AG20443 (cell line): ENCODE data around the gene USP47.

Experiments used
- DNase-seq: peaks from one replicate; pipeline ENCODE4 v3.0.0; 2012; ENCODE audit warnings: low spot score, mixed read lengths

USP47 gene

DNA sequence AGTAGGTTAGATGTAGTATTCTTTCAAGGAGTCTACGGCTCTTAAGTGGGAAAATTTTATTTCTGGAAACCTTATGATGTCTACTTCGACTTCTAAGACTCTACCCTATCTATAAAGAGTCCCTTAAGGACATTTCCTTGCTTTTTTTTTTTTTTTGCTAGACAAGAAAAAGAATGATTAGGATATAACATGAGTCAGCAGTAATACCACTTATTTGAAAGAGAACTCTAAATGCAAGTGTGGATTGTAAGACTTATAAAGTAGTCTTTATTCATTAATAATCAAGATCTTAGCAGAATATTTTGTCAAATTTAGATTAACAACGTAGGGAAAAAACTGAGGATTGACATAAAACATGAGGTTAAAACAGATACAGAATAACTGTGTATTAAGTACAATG, 95.7 kb downstream of the USP47 start:
- no peak for DNase-seq

DNA sequence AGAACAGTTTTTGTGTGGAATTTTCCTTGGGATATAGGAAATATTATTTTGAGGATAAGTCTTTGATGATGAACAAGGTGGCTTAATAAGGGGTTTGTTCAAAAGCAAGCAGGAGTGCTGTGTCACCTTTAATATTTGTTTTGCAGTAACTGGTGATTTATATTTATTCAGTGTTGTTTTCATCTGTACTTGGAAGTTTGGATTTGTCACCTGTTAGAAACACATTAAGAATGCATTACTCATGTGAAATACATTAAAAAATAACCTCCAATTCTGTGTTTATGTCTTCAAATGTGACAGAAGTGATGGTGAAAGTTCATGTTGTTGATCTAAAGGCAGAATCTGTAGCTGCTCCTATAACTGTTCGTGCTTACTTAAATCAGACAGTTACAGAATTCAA, 96.2 kb downstream of the USP47 start:
- DNase-seq = no peak

DNA sequence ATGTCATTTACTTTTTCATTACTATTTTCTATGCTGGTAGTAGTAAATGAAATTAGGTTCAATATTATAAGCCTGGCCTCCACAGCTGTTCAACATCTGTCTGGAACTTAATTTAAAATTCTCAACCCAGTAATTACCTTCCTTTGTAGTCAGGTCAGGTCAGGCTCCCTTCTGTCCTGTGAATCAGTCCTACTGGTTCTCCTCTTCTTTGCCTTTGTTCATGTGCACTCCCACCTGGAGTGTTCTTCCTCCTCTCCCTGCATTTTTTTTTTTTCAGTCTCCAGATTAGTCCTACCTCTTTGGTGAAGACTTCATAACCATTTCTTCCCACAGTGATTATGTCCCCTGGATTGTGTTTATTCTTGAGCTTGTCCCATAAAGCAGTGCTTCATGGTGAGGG, 98.8 kb downstream of the USP47 start:
- DNase-seq = no peak

DNA sequence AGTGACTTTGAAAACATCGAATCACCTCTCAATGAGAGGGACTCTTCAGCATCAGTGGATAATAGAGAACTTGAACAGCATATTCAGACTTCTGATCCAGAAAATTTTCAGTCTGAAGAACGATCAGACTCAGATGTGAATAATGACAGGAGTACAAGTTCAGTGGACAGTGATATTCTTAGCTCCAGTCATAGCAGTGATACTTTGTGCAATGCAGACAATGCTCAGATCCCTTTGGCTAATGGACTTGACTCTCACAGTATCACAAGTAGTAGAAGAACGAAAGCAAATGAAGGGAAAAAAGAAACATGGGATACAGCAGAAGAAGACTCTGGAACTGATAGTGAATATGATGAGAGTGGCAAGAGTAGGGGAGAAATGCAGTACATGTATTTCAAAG, 100.9 kb downstream of the USP47 start:
- no peak for DNase-seq

DNA sequence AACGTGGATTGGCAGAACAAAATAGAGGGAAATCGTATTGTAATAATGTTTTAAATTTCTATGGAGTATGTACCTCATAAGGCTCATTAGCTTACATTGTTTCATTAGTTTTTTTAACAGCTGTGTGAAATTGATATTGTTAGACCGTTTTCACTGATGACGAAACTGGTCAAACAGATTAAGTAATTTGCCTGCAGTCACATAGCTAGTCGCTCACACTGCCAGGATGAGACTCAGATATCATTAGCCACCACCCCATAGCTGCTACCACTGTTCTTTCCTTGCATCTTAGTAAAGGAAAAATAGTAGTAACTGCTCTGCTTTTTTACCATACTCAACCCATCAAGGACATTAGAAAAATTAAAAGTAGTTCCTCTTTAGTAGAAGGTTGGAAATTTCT, 102.7 kb downstream of the USP47 start:
- DNase-seq = no peak

GRCh38 chr11:11946180-11946579, 104.4 kb downstream of the USP47 start:
- DNase-seq = peak; percentile 76

- DNase-seq = no peak
Measured at GRCh38 chr11:11946878-11947277, 105.1 kb downstream of the USP47 start.

- no peak for DNase-seq
Measured at GRCh38 chr11:11947825-11948224, 106.1 kb downstream of the USP47 start.

DNA sequence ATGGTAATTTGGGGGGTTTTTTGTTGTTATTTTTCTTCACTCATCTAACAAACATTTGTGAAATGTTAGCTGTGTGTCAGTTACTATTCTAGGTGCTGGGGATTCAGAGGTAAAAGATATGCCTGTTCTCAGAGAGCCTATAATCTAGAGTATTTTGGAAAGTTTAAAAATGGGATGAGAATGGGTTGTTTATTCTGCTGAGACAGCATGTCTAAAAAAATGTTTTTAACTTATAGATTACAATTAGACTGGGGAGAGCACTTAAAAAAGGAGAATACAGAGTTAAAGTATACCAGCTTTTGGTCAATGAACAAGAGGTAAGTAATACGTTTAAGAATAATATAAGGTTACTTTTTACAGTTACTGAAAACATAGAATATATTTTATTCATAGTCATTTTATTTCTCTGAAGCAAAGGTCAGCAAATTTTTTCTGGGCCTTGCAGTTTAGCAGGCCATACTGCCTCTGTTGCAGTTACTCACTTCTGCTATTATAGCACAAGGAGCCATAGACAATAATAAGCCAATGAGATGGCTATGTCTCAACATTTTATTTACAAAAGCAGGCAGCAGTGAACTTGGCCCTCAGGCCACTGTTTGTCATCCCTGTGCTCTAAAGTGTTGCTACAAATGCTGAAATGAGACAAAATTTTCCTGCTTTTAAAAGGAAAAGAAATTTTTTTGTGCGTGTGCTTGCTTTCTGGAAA, 106.6 kb downstream of the USP47 start:
- no peak for DNase-seq

DNA sequence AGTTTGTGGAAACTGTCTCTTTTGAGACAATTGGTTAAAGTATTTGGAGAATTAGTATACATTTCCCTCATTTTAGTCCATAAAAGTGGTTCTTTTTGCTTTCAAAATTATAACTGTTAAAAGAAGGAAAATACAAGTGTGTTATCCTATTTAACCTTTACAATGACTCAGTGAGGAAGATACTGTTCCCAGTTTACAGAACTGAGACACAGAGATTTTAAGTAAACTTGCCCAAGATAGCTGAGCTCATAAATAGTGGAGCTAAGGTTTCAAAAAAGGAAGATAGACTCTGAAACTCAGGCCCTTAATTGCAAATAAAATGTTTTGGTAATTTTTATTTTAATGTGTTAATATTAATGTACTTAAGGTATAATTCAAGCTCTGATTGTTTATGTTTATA, 107.7 kb downstream of the USP47 start:
- DNase-seq = no peak

GRCh38 chr11:11952036-11952435, 110.3 kb downstream of the USP47 start:
- no peak for DNase-seq

DNA sequence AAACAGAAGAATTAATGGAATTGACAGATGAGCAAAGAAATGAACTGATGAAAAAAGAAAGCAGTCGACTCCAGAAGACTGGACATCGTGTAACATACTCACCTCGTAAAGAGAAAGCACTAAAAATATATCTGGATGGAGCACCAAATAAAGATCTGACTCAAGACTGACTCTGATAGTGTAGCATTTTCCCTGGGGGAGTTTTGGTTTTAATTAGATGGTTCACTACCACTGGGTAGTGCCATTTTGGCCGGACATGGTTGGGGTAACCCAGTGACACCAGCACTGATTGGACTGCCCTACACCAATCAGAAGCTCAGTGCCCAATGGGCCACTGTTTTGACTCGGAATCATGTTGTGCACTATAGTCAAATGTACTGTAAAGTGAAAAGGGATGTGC, 114.2 kb downstream of the USP47 start:
- no peak for DNase-seq

GRCh38 chr11:11958403-11959231, 116.8 kb downstream of the USP47 start:
- no peak for DNase-seq

GRCh38 chr11:11959601-11960000, 117.8 kb downstream of the USP47 start:
- no peak for DNase-seq

DNA sequence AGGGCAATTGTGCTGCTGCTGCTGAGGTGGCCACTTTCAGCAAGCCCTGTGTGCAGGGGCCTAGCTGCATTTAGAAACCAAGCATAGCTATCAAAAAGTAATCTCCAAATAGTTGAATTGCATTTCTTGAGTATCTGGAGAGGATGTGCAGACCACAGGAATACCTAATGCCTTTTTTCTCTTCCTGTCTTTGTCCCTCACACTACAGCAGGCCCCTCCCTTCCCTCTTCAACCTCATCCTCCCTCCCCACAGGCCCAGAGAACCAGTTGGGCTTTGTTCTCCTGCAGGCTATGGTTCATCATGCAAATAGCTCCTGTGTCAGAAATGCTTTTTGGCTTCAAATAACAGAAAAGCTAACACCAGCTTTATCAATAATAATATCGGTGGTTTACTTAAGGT, 118.9 kb downstream of the USP47 start:
- no peak for DNase-seq

DNA sequence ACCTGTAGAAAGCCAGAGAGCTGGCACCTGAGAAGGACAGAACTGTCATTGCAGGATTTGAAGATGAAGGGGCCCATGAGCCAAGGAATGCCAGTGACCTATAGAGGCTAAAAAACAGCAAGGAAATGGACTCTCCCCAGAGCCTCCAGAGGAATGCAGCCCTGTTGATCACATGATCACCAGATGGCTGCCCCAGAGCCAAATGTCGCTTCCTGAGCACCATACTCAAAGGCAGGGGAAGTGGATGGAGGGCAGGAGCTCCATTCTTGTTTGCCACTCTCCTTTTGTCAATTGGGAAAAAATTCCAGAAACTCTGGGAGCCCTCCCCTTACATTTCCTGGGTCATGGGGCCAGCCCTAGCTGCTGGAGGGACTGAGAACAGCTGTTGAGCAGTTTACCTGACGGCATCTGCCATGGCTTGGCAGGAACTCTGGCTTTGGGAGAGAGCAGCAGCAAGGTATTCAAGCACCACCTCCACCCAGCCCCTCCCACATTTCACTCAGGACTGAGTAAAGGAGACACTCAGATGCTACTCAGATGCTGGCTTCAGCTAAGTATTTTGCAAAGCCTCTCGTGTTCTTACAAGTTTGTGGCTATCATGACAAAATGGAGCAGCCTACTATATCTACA, 119.7 kb downstream of the USP47 start:
- no peak for DNase-seq

GRCh38 chr11:11963067-11963466, 121.3 kb downstream of the USP47 start:
- no peak for DNase-seq

DNA sequence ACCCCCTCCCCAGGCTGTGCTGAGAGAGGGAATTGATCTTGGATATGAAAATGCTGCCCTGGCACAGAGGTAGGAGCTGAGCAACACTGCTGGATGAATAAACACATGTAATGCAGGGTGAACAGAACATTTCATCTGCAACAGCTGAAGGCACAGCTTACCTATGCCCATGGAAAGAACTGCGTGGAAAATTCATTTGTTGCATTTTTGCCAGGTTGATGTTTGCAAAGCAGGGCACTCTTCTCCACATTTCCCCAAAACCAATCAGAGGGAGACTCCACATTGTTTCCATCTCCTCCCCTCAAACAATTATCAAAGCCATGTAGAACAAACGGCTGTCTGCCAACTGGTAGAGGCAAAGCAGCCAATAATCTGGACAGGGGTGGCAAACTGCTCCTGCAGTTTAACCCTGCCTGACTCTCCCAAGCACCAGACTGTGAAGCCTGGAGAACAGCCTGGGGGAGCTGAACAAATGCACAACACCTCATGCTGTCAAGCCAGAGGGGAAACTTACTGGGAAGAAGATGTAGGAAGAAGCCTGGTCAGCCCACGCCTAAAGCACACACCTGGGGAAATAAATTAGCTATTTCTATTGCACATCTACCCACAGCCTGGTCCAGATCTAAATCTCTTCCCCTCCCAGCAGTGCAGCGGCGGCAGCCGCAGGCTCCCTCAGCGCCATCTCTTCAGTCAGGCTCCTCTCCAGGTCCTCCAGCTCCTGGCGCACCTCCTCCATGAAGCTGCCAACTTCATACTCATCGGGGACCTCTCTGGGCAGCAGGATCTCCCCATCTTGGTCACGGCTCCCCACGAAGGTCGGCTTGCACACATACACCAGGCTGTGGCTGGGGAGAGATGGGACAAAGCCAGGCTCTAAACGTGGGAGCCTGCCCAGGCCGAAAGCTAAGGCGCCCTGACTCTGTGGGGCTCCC, 122.3 kb downstream of the USP47 start:
- no peak for DNase-seq

DNA sequence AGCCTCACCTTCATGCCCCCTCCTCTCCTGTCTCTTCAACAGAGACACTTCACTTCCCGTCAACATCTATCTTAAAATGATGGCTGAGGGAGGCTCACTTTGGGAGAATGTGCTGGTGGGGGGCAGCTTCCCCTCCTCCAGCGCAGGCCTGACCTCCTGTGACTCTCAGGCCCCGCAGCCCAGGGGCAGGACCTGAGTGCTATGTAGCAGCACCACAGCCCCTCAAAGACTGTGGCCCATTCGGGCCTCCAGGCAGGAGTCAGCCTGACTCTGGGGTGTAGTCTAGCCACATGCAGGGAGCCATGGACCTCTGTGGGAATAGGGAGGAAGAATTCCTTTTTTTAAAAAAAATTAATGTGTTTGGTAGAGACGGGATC, 123.0 kb downstream of the USP47 start:
- DNase-seq = no peak

DNA sequence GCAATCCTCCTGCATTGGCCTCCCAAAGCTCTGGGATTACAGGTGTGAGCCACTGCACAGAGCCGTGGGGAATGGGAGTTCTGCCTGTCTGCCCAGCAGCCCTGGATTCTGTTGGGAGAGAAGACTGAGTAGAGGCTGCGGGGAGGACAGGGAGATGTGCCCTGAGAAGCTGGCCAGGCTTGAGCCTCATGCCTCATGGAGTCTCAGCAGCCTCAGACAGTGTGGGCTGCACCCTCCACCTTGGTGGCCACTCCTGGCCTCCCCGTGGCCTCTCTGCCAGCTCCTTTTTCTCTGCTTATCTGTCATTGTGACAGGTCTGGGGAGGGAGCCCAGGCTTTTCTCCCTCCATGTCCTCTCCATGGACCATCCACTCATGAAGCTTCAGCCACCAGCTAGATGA, 123.4 kb downstream of the USP47 start:
- DNase-seq = no peak

GRCh38 chr11:11965656-11966353, 124.0 kb downstream of the USP47 start:
- no peak for DNase-seq

DNA sequence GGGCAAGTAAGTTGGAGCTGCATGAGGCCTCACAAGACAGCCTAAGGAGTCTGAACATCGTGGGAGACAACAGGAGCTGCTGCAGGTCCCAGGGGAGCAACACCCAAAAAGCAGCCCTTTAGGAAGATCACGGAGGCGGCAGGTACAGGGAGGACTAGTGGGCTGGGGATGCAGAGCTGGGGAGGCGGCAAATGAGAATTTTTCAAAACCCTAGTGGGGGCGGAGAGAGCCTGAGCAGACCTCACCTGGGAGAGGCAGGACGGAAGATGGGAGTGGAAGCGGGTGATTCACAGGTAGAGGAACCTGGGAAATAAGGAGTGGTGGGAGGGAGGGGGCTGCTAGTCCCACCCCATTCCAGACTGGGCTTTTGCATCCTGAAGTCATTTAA, 124.6 kb downstream of the USP47 start:
- DNase-seq = no peak
